Umbilical cord (tissue), 2 donors: ENCODE measurements around the gene PDGFB. TPM values are rescaled to one million over a fixed set of nuclear protein-coding genes. Genes with fewer than 3 reads are reported as not detected.
"Not testable (repeated sequence)": the region's sequence is repeated elsewhere in the genome, so short reads cannot be mapped to it uniquely, and the experiment has no call there.

ENCODE experiments used
- DNase-seq: peaks from one replicate; pipeline ENCODE4 v3.0.0-alpha.2; 2015; ENCODE audit warnings: low spot score
- total RNA-seq: library from RNA; depleted of rRNA; stranded (reverse); fragments of >200 nt; gene quantifications from one replicate; pipeline ENCODE4 v1.2.3, GENCODE V29; 2014; ENCODE audit warnings: low replicate concordance; ENCODE audit not compliant: insufficient read depth

The PDGFB gene
- total RNA-seq, 1 donor from 2014 or later, result 4.8 TPM

DNA sequence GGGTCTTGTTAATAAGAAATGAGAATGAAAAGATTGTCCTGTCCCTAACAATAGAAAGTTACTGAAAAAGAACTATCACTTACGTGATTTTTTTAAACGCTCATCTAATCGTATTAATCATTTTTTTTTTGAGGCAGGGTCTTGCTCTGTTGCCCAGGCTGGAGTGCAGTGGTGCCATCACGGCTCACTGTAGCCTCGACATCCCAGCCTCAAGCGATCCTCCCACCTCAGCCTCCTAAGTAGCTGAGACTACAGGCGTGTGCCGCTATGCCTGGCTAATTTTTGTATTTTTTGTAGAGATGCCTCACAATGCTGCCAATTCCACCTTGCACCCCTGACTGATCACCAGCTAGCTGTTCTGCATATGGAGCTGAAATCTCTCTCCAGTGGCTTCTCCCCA is 15.7 kb downstream of the PDGFB start:
- no peak for DNase-seq

DNA sequence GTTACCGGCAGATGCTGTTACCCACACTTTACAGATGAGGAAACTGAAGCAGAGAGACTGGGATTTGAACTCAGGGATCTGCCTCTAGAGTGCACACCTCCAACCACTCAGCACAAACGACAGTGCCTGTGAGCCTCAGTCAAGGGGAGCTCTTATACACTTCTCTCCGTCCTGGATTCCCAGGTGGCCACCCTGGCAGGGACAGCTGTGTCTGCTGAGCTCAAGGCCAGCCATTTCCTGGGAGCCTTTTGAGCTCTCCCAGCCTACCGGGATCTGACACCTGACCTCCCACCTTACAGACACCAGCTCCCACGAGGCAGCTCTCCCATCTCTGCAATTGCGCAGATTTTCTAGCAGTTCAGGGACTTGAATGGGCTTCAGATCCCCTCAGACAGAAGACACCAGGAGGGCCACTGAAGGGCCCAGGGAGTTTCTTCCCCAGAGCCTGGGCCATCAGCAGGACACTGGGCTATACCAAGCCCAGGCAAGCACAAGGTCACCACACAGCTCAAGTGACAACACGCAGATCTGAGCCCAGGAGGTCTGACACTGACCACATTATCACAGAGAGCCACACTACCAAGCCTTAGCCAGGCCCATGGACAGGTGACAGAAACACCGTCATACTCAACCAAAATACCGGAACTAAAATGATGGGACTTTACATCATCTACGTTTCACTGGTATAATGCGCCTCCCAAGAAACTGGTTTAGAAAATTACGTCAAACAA is 17.1 kb downstream of the PDGFB start:
- DNase-seq, result no peak

DNA sequence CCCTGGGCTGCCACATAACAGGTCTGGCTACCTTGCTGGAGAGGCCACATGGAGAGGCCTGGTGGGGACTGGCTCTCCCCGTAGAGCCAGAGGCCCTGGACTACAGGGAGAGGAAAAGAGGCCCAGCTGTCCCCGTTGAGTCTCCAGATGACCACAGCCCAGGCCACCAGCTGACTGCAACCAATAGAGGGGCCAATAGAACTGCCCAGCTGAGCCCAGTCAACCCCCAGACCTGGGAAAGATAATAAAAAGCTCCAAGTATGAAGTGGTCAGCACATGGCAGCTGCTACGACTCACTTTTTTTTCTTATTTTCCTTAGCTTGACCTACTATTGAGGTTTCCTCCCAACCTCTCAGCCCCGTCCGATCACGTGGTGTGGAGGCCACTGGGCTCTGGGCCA is 18.4 kb downstream of the PDGFB start:
- no peak for DNase-seq

DNA sequence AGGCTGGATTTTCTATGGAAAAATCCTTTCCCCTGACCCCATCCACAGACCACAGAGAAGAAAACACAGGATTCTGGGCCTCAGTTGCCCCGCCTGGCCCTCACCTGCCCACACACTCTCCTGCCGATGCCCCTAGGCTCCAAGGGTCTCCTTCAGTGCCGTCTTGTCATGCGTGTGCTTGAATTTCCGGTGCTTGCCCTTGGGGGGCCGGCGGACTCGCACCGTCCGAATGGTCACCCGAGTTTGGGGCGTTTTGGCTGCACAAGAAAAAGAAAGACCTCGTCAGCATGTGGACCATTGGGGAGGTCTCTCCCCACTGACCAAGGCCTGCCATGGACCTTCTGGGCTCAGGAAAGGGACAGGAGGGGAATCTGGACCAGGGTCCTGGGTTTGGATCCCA is 19.2 kb downstream of the PDGFB start:
- no peak for DNase-seq

DNA sequence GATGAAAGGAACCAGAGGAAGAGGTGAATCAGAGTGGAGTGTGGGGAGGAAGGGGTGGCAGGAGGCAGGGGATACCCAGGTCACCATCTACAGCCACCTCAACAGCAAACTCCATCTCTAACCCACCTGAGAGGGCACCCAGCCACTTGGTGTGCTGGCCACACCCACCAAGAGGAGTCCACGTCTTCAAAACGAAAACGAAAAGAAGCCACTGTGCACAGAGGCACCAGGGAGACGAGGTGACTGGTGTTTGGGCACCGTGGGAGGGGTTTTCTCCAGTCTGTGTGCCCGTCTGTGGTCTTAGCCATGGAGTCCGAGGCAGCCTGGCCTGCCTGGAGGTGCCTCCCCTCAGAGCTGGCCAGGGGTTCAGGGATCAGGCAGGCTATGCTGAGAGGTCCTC is 20.2 kb downstream of the PDGFB start:
- DNase-seq, result no peak

DNA sequence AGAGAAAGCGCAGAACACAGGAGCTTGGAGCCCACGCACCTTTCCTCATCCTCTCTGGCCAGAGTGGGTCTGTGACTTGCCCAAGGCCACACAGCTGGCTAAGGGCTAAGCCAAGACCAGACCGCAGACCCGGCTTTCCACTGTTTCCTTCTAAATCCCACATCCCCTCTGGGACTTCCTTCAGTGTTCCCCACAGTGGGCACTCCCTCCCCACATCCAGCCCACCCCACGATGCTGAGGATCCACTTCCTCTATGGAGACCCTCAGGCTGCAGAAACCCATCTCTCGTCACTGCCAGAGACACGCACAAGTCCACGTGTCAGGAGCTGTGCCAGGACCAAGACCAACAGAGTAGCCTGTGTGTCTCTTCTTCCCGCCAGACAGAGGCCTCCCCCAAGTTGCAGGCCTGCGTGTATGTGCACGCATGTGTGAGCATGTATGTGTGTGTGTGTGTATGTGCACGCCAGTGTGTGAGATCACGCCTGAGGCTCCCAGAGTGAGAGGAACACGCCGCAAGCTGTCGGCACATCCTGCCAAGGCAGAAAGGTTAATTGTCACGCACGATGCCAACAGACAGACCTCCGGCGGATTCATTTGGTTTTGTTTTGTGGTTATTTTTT is 21.6 kb downstream of the PDGFB start:
- DNase-seq, result no peak

DNA sequence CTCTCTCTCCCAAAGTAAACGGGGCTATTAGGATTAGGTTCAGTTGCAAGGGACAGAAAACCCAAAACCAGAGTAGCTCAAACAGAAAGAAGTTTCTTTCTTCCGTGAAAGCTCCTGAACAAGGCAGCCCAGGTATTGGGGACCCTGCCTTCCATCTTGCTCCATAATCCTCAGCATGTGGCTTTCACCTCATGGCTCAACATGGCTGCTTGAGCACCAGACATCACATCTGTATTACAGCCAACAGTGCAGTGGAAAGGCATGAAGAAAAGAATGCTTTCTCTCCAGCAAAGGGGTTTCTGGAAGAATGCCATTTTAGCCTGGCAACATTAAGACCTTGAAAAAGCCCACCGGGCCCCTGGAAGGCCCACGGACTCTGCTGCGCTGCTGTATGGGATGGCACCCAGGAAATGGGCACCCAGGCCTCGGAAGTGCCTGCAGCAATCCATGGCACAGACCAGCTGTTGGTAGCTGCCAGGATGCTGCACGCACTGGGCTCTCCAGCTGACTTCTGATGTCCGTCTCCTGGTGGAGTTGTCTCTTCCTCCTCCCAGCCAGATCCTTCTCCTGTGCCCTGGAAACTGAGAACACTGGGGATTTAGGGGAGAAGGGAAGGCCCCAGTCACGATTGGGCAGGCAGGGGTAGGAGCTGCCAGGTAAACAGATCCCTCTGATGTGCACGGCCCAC is 22.6 kb downstream of the PDGFB start:
- DNase-seq, result no peak

DNA sequence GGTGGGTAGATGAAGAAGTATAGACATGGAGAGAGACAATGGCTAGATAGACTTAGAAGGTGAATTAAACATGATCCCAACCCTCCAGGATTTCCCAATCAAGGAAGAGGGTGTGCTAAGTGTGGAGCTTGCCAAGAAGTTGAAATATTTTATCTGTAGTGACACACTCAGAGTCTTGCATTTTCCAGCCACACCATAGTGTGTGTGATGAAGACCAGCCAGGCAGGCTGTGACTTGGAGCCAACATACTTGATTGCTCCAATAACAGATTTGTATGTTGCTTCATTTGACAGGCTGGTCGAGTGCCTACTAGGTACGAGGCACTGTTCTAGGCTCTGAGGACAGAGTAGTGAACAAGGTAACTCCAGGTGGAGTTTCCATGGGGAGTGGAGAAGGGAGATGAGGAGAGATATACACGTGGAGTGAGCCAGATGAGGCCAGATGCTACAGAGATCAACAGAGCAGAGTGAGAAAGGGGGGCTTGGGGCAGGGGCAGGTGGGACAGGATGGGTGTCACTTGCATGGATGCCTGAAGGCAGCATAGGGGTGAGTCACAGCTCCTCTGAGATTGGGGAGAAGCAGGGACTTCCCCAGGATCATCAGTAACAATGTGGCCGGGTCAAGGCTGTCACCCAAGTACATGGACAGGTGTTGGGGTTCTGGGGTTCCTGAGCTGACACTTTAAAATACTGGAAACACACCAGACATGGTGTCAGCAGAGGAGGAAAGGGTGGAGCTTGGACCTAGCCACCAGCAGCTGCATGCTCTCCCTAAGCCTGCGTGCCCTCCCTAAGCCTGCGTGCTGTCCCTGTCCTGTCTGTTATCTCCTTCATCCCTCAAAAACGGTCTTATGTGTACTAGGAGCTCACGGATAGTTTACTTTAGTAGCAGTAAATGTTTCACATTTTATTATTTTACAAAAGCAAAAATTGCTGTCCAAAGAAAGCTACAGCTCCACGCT is 23.6 kb downstream of the PDGFB start:
- peak; percentile 51 for DNase-seq

DNA sequence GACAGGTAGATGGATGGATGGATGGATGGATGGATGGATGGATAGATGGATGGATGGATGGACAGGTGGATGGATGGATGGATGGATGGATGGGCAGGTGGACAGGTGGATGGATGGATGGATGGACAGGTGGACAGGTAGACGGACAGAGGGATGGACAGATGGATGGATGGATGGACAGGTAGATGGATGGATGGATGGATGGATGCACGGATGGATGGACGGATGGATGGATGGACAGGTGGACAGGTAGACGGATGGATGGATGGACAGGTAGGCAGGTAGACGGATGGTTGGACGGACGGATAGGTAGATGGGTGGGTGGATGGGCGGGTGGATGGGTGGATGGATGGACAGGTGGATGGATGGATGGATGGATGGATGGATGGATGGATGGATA is 24.3 kb downstream of the PDGFB start:
- DNase-seq, result no peak

DNA sequence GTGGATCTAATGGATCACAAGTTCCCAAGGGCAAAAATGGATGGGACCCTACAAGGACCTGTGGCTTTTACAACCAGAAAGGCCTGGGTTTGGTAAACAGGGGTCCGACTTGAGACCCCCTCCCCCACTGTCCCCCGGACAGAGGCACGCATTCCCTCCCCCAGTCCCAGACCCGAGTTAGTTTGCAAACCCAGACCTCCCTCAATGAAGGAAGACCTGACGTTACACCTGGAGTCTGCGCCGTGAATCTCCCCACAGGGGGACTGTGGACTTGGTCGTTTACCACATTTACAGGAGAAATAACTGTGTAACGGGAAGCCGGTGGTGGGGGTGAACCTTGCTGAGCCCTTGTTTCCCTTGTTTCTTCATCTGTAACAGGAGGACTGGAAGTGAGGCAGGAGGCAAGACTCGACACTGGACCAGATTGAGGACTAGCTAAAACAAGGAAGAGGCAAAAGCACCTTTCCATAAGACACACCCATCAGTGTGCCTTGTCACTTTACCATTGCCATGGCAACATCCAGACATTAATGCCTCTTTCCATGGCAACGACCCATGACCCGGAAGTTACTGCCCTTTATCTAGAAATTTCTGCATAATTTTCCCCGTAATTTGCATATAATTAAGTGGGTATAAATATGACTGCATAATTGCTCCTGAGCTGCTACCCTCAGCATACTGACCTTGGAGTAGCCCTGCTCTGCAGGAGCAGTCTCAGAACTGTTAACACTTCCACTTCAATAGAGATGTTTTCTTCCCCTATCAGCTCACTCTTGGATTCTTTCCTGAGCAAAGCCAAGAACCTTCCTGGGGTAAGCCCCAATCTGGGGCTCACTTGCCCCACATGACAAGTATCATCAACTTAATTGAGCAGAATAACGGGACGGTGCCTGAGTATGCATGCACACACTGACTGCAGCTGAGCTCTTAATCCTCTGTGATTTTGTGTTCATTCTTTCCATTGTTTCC is 25.4 kb downstream of the PDGFB start:
- DNase-seq, result no peak

DNA sequence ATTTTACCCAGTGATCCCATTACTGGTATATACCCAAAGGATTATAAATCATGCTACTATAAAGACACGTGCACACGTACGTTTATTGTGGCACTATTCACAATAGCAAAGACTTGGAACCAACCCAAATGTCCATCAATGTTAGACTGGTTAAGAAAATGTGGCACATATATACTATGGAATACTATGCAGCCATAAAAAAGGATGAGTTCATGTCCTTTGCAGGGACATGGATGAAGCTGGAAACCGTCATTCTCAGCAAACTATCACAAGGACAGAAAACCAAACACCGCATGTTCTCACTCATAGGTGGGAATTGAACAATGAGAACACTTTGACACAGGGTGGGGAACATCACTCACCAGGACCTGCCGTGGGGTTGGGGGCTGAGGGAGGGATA is 26.4 kb downstream of the PDGFB start:
- not testable (repeated sequence) for DNase-seq

DNA sequence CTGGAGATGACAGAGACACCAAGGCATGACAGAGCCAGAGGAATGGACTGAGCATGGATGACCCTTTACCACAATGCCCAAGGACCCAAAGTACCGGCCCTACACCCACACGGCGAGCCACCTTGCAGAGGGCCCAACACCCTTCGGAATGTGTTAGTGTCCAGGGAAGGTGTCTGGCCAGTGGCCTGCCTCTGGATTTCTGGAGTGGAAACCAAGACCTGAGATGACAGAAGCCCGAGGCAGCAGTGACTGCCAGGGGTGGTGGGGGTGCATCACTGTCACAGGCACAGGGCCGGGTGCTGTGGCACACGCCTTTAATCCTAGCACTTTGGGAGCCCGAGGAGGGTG is 28.7 kb downstream of the PDGFB start:
- no peak for DNase-seq

DNA sequence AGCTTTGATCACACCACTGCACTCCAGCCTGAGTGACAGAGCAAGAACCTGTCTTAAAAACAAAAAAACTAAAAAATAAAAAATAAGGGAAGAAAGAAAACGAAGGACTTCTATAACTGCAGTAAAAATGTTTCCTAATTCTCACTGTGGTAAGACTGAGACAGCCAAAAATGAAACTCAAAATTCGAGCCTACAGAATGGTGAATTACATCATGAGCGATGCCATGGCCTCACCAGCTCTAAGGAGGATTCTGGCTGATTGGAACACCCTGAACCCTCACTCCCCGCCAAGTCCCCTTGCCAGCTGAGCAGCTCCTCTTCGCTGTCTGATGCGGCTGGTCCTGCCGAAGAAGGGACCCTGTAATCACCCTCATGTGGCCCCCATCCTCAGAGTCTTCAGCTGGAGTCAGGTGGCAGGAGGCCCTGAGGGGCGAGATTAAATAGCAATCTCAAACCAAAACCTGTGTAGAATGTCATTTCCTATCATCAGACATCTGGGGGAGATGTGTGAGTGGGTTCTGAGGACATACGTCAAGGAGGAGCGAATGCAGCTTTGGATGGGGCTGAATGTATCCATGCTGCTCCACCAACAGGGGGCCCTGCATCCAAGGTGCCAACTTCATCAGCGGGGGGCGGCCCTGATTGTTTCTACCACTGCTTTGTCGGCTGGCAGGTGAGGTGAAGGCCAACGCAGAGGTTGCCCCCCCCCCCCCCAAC is 29.2 kb downstream of the PDGFB start:
- DNase-seq, result no peak

DNA sequence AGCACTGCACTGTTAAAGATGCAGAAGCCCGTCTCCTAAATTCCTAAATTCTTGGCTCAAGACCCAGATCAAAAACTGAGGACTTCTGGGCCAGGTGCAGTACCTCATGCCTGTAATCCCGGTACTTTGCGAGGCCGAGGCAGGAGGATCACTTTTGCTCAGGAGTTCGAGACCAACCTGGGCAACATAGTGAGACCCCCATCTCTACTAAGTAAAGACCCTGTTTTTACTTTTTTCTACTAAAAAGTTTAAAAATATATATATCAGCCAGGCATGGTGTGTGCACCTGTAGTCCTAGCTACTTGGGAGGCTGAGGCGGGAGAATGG is 29.7 kb downstream of the PDGFB start:
- DNase-seq, result no peak

DNA sequence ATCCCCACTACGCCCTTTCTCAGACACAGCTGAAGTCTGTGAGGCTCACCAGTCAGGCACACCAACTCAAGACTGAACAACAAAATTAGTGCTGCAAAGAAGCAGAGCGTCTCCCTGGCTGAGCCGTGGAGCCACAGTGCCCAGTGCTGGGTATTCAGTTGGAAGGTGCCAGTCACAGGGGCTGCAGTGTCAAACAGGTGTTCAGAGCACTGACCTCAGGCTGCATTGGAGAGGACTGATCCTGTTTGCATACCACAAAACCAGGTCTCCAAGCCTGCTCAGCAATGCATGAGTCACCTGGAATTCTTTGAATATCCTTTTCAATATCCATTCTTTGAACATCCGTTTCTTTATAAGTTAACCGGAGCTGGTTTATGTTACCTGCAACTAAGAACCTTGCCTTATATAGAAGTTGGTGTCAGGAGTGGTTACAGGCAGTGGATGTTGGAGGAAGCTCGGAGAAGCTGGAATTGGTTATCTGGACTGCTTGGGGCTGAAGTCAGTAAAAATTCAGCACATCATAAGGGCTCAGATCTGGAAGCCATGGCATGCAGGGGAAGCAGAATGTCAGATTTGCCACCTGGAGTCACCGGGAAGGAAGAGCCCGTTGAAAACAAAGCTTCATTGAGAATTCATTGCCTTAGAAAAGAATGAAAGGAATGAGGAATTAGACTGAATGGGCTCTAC is 30.3 kb downstream of the PDGFB start:
- DNase-seq, result peak; percentile 42

DNA sequence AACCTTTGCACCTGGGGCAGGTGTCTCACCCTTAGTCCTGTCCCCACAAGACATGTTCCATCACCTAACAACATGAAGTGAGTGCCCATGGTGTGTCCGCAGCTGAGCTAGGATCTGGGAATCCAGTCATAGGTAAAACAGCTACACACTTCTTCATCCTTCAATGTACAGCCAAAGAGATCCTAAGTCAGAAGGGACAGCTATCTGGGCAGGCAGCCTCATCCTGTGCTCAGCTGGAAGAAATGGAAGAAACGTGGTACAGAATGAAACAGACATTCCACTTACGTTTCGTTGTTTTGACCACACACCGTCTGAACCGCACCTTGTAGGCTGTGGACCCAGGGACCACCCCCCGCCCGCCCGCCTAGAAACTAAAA is 30.8 kb downstream of the PDGFB start:
- no peak for DNase-seq

DNA sequence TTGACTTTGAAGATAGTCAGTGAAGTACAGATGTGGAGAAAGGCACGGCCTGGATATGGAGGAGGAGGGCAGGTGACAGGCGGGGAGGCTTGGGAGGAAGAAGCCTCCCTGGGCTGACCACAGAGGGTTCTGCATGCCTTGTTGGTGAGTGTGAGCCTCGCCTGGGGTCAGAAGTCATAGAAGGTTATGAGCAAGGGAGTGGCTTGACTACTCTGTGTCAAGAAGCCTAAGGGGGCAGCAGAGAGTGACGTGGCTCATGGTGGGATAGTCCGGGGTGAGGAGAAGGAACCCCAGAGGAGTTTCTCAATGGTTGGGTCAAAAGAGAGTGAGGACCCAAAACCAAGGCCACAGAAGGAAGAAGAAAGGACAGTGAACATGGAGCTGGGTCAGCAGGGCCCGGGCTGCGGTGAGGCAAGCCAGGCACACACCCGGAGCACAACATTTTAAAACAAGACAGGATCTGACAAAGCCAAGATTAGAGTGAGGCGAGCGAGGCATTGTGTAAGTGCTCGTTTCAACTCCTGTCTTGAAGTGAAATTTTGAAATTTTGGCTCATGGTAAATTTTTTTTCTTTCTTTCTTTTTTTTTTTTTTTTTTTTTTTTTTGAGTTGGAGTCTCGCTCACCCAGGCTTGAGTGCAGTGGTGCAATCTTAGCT is 31.9 kb downstream of the PDGFB start:
- DNase-seq, result no peak

DNA sequence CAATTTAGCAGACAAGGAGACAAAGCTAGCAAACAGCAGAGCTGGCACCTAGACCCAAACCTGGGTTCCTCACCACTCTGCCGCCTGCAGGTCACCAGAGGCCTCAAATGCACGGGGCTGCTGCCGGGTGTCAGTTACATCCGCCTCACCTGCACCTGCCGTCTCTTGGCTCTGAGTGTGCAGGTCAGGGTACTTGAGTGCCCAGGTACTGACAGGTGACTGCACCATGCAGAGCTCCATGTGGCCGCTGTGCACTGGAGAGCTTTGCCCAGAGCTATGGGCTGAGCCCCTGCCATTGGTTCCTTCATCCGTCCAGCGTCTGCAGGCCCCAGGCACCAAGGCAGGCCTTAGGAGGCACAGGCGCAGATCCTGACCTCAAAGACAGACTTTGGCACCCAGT is 35.0 kb downstream of the PDGFB start:
- no peak for DNase-seq

DNA sequence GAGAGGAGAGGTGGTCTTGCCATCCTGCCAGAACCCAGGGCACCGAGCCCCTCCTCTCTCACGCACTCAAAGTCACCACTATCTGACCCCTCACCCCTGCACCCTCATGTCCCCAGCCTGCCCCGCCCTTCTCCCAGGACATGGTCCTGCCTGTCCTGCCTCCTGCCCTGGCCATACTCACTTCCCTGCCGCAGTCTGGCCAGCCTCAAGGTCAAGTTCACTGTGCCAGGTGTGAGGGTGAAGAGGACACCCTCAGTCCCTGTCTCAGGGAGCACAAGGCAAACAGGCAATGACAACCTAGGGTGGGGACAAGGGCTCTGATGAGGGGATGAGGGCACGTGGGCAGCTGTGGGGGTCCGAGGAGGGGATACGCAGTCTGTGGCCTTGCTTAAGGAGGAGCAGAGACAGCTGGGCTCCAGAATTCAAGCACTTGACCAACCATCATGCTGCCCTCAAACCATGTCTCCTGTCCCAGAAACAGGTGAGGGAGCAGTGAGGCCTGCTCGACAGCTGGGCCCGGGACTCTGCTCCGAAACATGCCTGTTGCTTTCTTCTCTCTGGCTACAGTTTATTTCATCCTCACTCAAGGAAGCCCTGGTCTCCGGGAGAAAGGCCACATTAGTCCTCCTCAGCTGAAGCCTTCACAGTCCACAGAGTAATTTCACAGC is 36.6 kb downstream of the PDGFB start:
- no peak for DNase-seq
